Liver (tissue), 9 donors: Measurements from ENCODE around the gene LRRC45. TPM values are rescaled to one million over a fixed set of nuclear protein-coding genes. Genes with fewer than 3 reads are reported as not detected.
"Not testable (repeated sequence)": the region's sequence is repeated elsewhere in the genome, so short reads cannot be mapped to it uniquely, and the experiment has no call there.

Experiments used
- DNase-seq: peaks from one replicate; pipeline ENCODE4 v3.0.0-alpha.2; 2017; ENCODE audit warnings: low spot score
- H3K27ac ChIP-seq, 2 donors: one replicate each; pipeline ENCODE4 v1.7.0; 2013; ENCODE audit warnings: inconsistent platforms in 2 of 2, low read length in 2 of 2, control low read depth in 1 of 2, low read depth in 1 of 2, mild to moderate bottlenecking in 1 of 2
- H3K27me3 ChIP-seq, 4 donors: one replicate each; pipeline versions ENCODE4 v1.6.1 to v1.7.0; 2013; ENCODE audit warnings: low read length in 3 of 4, inconsistent platforms in 1 of 4, mild to moderate bottlenecking in 1 of 4, moderate library complexity in 1 of 4; ENCODE audit not compliant: control insufficient read depth in 4 of 4, insufficient read depth in 4 of 4
- H3K36me3 ChIP-seq, 4 donors: one replicate each; pipeline versions ENCODE4 v1.6.1 to v1.7.0; 2013; ENCODE audit warnings: low read length in 3 of 4, mild to moderate bottlenecking in 3 of 4, low read depth in 1 of 4, moderate library complexity in 1 of 4; ENCODE audit not compliant: control insufficient read depth in 4 of 4, insufficient read depth in 3 of 4
- H3K4me1 ChIP-seq, 4 donors: one replicate each; pipeline versions ENCODE4 v1.6.1 to v1.7.0; 2013; ENCODE audit warnings: low read length in 3 of 4, mild to moderate bottlenecking in 3 of 4, moderate library complexity in 1 of 4; ENCODE audit not compliant: control insufficient read depth in 4 of 4, insufficient read depth in 4 of 4
- H3K4me3 ChIP-seq, 3 donors: one replicate each; pipeline versions ENCODE4 v1.6.1 to v1.7.0; 2013; ENCODE audit warnings: low read length in 3 of 3, control low read depth in 1 of 3, low read depth in 1 of 3, mild to moderate bottlenecking in 1 of 3
- H3K9ac ChIP-seq, 2 donors: one replicate each; pipeline ENCODE4 v1.7.0; 2013; ENCODE audit warnings: low read length in 2 of 2, mild to moderate bottlenecking in 2 of 2, moderate library complexity in 2 of 2, control low read depth in 1 of 2, low read depth in 1 of 2
- H3K9me3 ChIP-seq, 4 donors: one replicate each; pipeline versions ENCODE4 v1.6.1 to v1.7.0; 2013; ENCODE audit warnings: low read length in 3 of 4; ENCODE audit not compliant: control insufficient read depth in 4 of 4
- FOXA1 ChIP-seq: IDR thresholded peaks from 2 replicates; pipeline ENCODE4 v1.6.1; 2016; ENCODE audit warnings: antibody characterized with exemption
- FOXA2 ChIP-seq: IDR thresholded peaks from 2 replicates; pipeline ENCODE4 v1.6.1; 2016; ENCODE audit warnings: antibody characterized with exemption
- GABPA ChIP-seq, 2 donors: IDR thresholded peaks in 1 of 2; conservative IDR thresholded peaks in 1 of 2; 2 replicates each; pipeline ENCODE4 v1.6.1; 2016; ENCODE audit warnings: antibody characterized with exemption in 2 of 2, mild to moderate bottlenecking in 1 of 2, moderate library complexity in 1 of 2
- HNF4G ChIP-seq: IDR thresholded peaks from 2 replicates; pipeline ENCODE4 v1.6.1; 2016; ENCODE audit warnings: antibody characterized with exemption
- JUND ChIP-seq, 2 donors: IDR thresholded peaks; 2 replicates each; pipeline ENCODE4 v1.6.1; 2016; ENCODE audit warnings: antibody characterized with exemption in 2 of 2
- NR2F2 ChIP-seq: IDR thresholded peaks from 2 replicates; pipeline ENCODE4 v1.6.1; 2016; ENCODE audit warnings: antibody characterized with exemption
- RAD21 ChIP-seq, 2 donors: IDR thresholded peaks; 2 replicates each; pipeline ENCODE4 v1.6.1; 2016; ENCODE audit warnings: antibody characterized with exemption in 2 of 2, mild to moderate bottlenecking in 2 of 2
- RXRA ChIP-seq, 2 donors: IDR thresholded peaks; 2 replicates each; pipeline ENCODE4 v1.6.1; 2017 to 2018; ENCODE audit warnings: antibody characterized with exemption in 2 of 2, mild to moderate bottlenecking in 1 of 2
- SP1 ChIP-seq: IDR thresholded peaks from 2 replicates; pipeline ENCODE4 v1.6.1; 2018; ENCODE audit warnings: antibody characterized with exemption, mild to moderate bottlenecking
- YY1 ChIP-seq: IDR thresholded peaks from 2 replicates; pipeline ENCODE4 v1.6.1; 2016; ENCODE audit warnings: antibody characterized with exemption, mild to moderate bottlenecking
- WGBS: extraction: QIAGEN DNeasy Blood & Tissue Kit; methylation state at CpG from one replicate; pipeline ENCODE4 v1.1.7; 2013; 5-methylcytosine and 5-hydroxymethylcytosine counted together
- polyA plus RNA-seq, 2 donors: library from polyadenylated mRNA; stranded (reverse) in 1 of 2; unstranded in 1 of 2; fragments of 200-250 nt in 1 of 2; fragments of >200 nt in 1 of 2; fragmentation: Nextera tagmentation in 1 of 2; extraction: Ambion mirVana in 1 of 2; gene quantifications; one replicate each; pipeline versions ENCODE4 v1.2.1 to v1.2.3, GENCODE V29; 2013 to 2015
- total RNA-seq, 2 donors: library from RNA; depleted of rRNA; stranded (reverse); fragments of >200 nt; gene quantifications; one replicate each; pipeline ENCODE4 v1.2.3, GENCODE V29; 2014
- TF ChIP-seq, protein P1 (sequence below): IDR thresholded peaks from 2 replicates; pipeline ENCODE4 v1.6.1; 2016; ENCODE audit warnings: antibody characterized with exemption
- TF ChIP-seq, protein P2 (sequence below): fragments of 150-350 bp; IDR thresholded peaks from 2 replicates; pipeline ENCODE4 v1.5.1; 2017; ENCODE audit warnings: improper control_type of control experiment, low read depth, low read length; ENCODE audit not compliant: missing input control
- TF ChIP-seq, protein P3 (sequence below): IDR thresholded peaks from 2 replicates; pipeline ENCODE4 v1.6.1; 2016; ENCODE audit warnings: antibody characterized with exemption, mild to moderate bottlenecking
- TF ChIP-seq, protein P4 (sequence below): IDR thresholded peaks from 2 replicates; pipeline ENCODE4 v1.6.1; 2016; ENCODE audit warnings: antibody characterized with exemption
- TF ChIP-seq, protein P5 (sequence below): IDR thresholded peaks from 2 replicates; pipeline ENCODE4 v1.6.1; 2016; ENCODE audit warnings: antibody characterized with exemption
- donor health status: healthy.
- donor health status: healthy.
- donor health status: healthy.
- donor health status: healthy.
- donor health status: healthy.

Gene LRRC45
- total and polyA plus RNA-seq, 4 donors, result 4.0 to 14.1 (median 7.0) TPM

DNA sequence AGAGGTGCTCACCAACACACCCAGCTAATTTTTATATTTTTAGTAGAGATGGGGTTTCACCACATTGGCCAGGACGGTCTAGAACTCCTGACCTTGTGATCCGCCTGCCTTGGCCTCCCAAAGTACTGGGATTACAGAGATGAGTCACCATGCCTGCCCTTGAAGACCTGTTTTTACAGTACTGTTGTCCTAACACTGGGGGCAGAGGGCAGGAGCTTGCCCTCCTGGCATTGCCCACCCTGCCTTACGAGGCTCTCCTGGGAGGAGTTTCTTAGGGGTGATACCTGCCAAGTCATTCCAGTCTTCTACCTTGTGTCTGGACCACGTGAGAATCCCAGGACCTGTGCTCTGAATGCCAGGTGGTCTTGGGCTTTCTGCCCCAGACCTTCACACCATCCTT, 43.0 kb upstream of the LRRC45 start:
- Histone ChIP-seq H3K27me3 (no peaks in the 10 kb centered on the region), H3K36me3 (peaks cover 3 to 11% (median 7%) of the 10 kb centered on the region in 4 donors), H3K4me3 (no peak overlapping the region), H3K4me1 (peaks cover 6 to 27% (median 21%) of the 10 kb centered on the region in 4 donors), H3K9me3 (no peaks in the 10 kb centered on the region), H3K9ac (no peak overlapping the region), H3K27ac (no peak overlapping the region)
- DNase-seq, result no peak
- TF ChIP-seq RXRA (IDR thresholded peaks at IDR 0.05) (no peak), SP1 (no peak), FOXA1 (no peak), JUND (IDR thresholded peaks at IDR 0.05) (no peak), RAD21 (IDR thresholded peaks at IDR 0.05) (no peak), YY1 (no peak), GABPA (IDR thresholded peaks at IDR 0.05 in 1 of 2, conservative IDR thresholded peaks at IDR 0.05 in 1 of 2) (no peak)
- TF ChIP-seq, protein P1, sequence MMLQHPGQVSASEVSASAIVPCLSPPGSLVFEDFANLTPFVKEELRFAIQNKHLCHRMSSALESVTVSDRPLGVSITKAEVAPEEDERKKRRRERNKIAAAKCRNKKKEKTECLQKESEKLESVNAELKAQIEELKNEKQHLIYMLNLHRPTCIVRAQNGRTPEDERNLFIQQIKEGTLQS, result no peak
- TF ChIP-seq, protein P2, sequence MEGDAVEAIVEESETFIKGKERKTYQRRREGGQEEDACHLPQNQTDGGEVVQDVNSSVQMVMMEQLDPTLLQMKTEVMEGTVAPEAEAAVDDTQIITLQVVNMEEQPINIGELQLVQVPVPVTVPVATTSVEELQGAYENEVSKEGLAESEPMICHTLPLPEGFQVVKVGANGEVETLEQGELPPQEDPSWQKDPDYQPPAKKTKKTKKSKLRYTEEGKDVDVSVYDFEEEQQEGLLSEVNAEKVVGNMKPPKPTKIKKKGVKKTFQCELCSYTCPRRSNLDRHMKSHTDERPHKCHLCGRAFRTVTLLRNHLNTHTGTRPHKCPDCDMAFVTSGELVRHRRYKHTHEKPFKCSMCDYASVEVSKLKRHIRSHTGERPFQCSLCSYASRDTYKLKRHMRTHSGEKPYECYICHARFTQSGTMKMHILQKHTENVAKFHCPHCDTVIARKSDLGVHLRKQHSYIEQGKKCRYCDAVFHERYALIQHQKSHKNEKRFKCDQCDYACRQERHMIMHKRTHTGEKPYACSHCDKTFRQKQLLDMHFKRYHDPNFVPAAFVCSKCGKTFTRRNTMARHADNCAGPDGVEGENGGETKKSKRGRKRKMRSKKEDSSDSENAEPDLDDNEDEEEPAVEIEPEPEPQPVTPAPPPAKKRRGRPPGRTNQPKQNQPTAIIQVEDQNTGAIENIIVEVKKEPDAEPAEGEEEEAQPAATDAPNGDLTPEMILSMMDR, result no peak
- TF ChIP-seq, protein P3, sequence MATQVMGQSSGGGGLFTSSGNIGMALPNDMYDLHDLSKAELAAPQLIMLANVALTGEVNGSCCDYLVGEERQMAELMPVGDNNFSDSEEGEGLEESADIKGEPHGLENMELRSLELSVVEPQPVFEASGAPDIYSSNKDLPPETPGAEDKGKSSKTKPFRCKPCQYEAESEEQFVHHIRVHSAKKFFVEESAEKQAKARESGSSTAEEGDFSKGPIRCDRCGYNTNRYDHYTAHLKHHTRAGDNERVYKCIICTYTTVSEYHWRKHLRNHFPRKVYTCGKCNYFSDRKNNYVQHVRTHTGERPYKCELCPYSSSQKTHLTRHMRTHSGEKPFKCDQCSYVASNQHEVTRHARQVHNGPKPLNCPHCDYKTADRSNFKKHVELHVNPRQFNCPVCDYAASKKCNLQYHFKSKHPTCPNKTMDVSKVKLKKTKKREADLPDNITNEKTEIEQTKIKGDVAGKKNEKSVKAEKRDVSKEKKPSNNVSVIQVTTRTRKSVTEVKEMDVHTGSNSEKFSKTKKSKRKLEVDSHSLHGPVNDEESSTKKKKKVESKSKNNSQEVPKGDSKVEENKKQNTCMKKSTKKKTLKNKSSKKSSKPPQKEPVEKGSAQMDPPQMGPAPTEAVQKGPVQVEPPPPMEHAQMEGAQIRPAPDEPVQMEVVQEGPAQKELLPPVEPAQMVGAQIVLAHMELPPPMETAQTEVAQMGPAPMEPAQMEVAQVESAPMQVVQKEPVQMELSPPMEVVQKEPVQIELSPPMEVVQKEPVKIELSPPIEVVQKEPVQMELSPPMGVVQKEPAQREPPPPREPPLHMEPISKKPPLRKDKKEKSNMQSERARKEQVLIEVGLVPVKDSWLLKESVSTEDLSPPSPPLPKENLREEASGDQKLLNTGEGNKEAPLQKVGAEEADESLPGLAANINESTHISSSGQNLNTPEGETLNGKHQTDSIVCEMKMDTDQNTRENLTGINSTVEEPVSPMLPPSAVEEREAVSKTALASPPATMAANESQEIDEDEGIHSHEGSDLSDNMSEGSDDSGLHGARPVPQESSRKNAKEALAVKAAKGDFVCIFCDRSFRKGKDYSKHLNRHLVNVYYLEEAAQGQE, result no peak
- TF ChIP-seq, protein P4, sequence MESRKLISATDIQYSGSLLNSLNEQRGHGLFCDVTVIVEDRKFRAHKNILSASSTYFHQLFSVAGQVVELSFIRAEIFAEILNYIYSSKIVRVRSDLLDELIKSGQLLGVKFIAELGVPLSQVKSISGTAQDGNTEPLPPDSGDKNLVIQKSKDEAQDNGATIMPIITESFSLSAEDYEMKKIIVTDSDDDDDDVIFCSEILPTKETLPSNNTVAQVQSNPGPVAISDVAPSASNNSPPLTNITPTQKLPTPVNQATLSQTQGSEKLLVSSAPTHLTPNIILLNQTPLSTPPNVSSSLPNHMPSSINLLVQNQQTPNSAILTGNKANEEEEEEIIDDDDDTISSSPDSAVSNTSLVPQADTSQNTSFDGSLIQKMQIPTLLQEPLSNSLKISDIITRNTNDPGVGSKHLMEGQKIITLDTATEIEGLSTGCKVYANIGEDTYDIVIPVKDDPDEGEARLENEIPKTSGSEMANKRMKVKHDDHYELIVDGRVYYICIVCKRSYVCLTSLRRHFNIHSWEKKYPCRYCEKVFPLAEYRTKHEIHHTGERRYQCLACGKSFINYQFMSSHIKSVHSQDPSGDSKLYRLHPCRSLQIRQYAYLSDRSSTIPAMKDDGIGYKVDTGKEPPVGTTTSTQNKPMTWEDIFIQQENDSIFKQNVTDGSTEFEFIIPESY, result no peak
- 92% methylated on average over 4 of the region's 4 CpGs for WGBS

DNA sequence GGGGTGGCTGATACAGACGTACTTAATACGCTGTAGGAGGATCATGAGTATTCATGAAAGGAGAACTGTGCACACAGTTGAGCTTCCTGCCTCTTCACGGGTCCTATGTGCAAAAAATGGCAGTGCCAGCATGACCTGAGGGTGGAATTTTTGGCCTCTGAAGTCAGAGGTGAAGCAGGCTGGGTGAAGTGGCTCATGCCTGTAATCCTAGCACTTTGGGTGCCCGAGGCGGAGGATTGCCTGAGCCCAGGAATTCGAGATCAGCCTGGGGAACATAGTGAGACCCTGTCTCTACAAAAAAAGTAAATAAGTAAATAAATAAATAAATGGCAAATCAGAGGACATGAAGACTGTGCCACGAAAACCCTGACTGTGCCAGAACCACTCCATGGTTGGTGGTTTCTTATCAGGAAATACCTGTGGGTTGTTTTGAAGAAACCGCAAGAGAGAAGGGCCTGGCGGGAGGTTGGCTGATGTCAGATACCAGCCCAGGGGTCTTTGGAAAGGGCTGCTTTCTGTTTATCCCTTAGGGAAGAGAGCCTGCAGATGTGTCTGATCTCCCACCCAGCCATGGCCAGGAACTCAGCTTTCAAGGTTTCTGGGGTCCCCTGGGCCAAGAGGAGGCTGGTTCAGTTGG, 42.3 kb upstream of the LRRC45 start:
- DNase-seq, result no peak
- Histone ChIP-seq H3K36me3 (peaks cover 10 to 18% (median 13%) of the 10 kb centered on the region in 4 donors), H3K9ac (no peak overlapping the region), H3K27ac (no peak overlapping the region), H3K4me1 (peaks cover 6 to 27% (median 21%) of the 10 kb centered on the region in 4 donors), H3K27me3 (no peaks in the 10 kb centered on the region), H3K4me3 (no peak overlapping the region), H3K9me3 (no peaks in the 10 kb centered on the region)
- WGBS, result 90% methylated on average over 9 of the region's 9 CpGs
- TF ChIP-seq FOXA2 (no peak), RAD21 (IDR thresholded peaks at IDR 0.05) (no peak), NR2F2 (no peak), SP1 (no peak), HNF4G (no peak), RXRA (IDR thresholded peaks at IDR 0.05) (no peak), YY1 (no peak), JUND (IDR thresholded peaks at IDR 0.05) (no peak), GABPA (IDR thresholded peaks at IDR 0.05 in 1 of 2, conservative IDR thresholded peaks at IDR 0.05 in 1 of 2) (no peak)
- TF ChIP-seq, protein P5, sequence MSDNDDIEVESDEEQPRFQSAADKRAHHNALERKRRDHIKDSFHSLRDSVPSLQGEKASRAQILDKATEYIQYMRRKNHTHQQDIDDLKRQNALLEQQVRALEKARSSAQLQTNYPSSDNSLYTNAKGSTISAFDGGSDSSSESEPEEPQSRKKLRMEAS, result no peak

DNA sequence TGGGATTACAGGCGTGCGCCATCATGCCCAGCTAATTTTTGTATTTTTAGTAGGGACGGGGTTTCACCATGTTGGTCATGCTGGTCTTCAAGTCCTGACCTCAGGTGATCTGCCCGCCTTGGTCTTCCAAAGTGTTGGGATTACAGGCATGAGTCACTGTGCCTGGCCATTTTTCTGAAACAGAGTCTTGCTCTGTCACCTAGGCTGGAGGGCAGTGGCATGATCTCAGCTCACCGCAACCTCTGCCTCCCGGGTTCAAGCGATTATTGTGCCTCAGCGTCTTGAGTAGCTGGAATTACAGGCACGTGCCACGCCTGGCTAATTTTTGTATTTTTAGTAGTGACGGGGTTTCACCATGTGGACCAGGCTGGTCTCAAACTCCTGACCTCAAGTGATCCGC, 41.6 kb upstream of the LRRC45 start:
- DNase-seq, H3K4me3 ChIP-seq, H3K27me3 ChIP-seq, H3K9ac ChIP-seq, H3K27ac ChIP-seq, H3K9me3 ChIP-seq: not testable (repeated sequence)
- 98% methylated on average over 12 of the region's 12 CpGs for WGBS
- peaks cover 6 to 24% (median 18%) of the 10 kb centered on the region in 4 donors for H3K4me1 ChIP-seq
- peaks cover 11 to 23% (median 16%) of the 10 kb centered on the region in 4 donors for H3K36me3 ChIP-seq
